GM18498 (cell line): ENCODE data around the gene SLX4IP.

ENCODE experiments used
- ATAC-seq: cut with Tn5 transposase; IDR thresholded peaks from one replicate; pipeline ENCODE4 v1.9.1; 2021; ENCODE audit warnings: mild to moderate bottlenecking, moderate library complexity; ENCODE audit not compliant: unreplicated experiment

SLX4IP gene

GRCh38 chr20:10428008-10428407, 7.1 kb upstream of the SLX4IP start:
- ATAC-seq, result peak; percentile 55

GRCh38 chr20:10429443-10429981, 5.6 kb upstream of the SLX4IP start:
- no peak for ATAC-seq

GRCh38 chr20:10430000-10430466, 5.1 kb upstream of the SLX4IP start:
- ATAC-seq, result no peak

- no peak for ATAC-seq
Measured at GRCh38 chr20:10430704-10431103, 4.4 kb upstream of the SLX4IP start.

GRCh38 chr20:10432079-10432478, 3.0 kb upstream of the SLX4IP start:
- ATAC-seq, result no peak

- ATAC-seq, result no peak
Measured at GRCh38 chr20:10433014-10433622, 2.0 kb upstream of the SLX4IP start.

GRCh38 chr20:10433623-10434466, 1.3 kb upstream of the SLX4IP start, which contains the start of gene MKKS:
MKKS (minus strand) TSS chr20:10434222; CDS start chr20:10413514, 20,708 bp downstream.
- peak; percentile 62 for ATAC-seq

GRCh38 chr20:10434467-10434831, 656 bp upstream of the SLX4IP start:
- peak; percentile 40 for ATAC-seq

- ATAC-seq, result no peak
Measured at GRCh38 chr20:10436053-10436699, 1.1 kb downstream of the SLX4IP start.

GRCh38 chr20:10438217-10438616, 3.1 kb downstream of the SLX4IP start:
- ATAC-seq, result no peak

- ATAC-seq, result no peak
Measured at GRCh38 chr20:10443936-10444335, 8.8 kb downstream of the SLX4IP start.

- no peak for ATAC-seq
Measured at GRCh38 chr20:10445758-10446157, 10.7 kb downstream of the SLX4IP start.

GRCh38 chr20:10447028-10447427, 11.9 kb downstream of the SLX4IP start:
- peak; percentile 98 for ATAC-seq

GRCh38 chr20:10448270-10449156, 13.4 kb downstream of the SLX4IP start:
- ATAC-seq, result no peak

GRCh38 chr20:10449270-10449669, 14.2 kb downstream of the SLX4IP start:
- ATAC-seq, result no peak

- peak; percentile 88 for ATAC-seq
Measured at GRCh38 chr20:10453241-10453640, 18.1 kb downstream of the SLX4IP start.

- ATAC-seq, result no peak
Measured at GRCh38 chr20:10454151-10454750, 19.1 kb downstream of the SLX4IP start.

- ATAC-seq, result no peak
Measured at GRCh38 chr20:10461495-10461894, 26.4 kb downstream of the SLX4IP start.

- ATAC-seq, result no peak
Measured at GRCh38 chr20:10462516-10462915, 27.4 kb downstream of the SLX4IP start.

- no peak for ATAC-seq
Measured at GRCh38 chr20:10463622-10464021, 28.5 kb downstream of the SLX4IP start.
